Cardiac fibroblast (primary cell): ENCODE measurements around the gene GPR108.
"Not testable (repeated sequence)": the region's sequence is repeated elsewhere in the genome, so short reads cannot be mapped to it uniquely, and the experiment has no call there.

Source experiments
- DNase-seq, 2 donors: peaks; one replicate each; pipeline versions ENCODE4 v3.0.0 to v3.0.0-alpha.2; 2010; ENCODE audit warnings: low read depth in 2 of 2
- H3K4me3 ChIP-seq, 2 donors: replicated peaks in 1 of 2; 1 replicate in 1 of 2; 2 replicates in 1 of 2; pipeline ENCODE4 v1.5.1; 2011; ENCODE audit warnings: low read depth in 2 of 2, low read length in 2 of 2, mild to moderate bottlenecking in 2 of 2, moderate library complexity in 1 of 2
- CTCF ChIP-seq: IDR thresholded peaks from one replicate; pipeline ENCODE4 v1.5.1; 2011; ENCODE audit warnings: low read depth, mild to moderate bottlenecking, low read length, inconsistent platforms

GPR108 gene

DNA sequence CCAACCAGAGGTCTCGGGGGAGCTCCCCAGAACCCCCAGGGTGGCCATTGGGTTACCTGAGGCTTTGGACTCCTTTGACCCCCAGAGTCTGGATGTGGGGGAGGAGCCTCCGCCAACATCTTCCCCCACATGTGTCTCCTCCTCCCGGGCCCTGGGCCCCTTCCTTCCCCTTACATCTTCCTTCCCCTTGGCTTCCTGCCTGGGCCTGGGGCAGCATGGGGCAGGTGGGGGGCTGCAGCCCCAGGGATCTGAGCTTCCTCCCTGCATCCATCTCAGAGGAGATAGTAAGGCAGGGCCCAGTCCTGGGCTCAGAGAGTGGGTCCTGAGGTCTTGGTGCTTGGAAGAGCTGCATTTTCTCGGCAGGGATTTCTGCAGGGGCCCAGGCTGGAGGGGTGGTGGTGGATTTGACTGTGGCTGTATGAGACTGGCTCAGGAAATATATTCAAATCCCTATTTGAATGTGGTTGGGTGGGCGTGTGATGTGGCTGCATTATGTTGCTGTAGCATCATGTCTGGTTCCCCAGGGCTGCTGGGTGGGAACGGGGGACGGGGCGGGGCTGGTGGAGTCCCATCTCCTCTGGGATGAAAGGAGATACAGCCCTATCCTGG is 36.0 kb upstream of the GPR108 start:
- no peak for DNase-seq
- no peak for TF ChIP-seq CTCF
- H3K4me3 ChIP-seq = no peak overlapping the region

DNA sequence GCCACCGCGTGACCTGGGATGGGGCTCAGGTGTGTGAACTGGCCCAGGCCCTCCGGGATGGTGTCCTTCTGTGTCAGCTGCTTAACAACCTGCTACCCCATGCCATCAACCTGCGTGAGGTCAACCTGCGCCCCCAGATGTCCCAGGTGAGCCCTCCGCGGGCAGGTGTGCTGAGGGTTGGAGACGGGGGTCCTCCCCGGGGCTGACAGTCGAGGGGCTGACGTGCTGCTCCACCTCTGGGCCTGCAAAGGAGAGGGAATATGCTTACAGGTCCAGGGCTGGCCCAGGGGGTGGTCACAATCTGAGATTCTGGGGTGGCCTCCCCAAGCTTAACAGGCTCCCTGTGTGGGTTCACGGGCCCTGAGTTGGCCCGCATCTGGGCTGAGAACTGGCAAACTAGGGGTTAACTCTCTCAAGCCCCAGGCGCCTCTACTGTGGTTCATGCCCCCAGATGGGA is 35.5 kb upstream of the GPR108 start:
- DNase-seq = no peak
- TF ChIP-seq CTCF = no peak
- no peak overlapping the region for H3K4me3 ChIP-seq

- TF ChIP-seq CTCF = no peak
- DNase-seq = no peak
- H3K4me3 ChIP-seq = no peak within 1 kb of the TSS
These were observed 34.9 kb upstream of the GPR108 start, which contains the start of gene VAV1 for GRCh38 chr19:6772028-6772865. Gene VAV1 (plus strand): TSS chr19:6772708. CDS start chr19:6772808, 100 bp downstream.

DNA sequence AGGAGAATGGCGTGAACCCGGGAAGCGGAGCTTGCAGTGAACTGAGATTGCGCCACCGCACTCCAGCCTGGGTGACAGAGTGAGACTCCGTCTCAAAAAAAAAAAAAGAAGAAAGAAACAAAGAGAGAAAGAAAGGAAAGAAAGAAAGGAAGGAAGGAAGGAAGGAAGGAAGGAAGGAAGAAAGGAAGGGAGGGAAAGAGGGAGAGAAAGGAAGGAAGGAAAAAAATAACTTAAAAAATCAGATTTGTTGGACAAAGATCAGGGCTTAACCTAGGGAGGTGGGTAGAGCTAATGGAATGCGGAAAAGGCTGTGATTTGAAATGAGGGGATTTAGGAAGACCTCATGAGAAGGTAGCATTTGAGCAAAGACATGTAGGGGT is 34.3 kb upstream of the GPR108 start:
- not testable (repeated sequence) for H3K4me3 ChIP-seq, DNase-seq

DNA sequence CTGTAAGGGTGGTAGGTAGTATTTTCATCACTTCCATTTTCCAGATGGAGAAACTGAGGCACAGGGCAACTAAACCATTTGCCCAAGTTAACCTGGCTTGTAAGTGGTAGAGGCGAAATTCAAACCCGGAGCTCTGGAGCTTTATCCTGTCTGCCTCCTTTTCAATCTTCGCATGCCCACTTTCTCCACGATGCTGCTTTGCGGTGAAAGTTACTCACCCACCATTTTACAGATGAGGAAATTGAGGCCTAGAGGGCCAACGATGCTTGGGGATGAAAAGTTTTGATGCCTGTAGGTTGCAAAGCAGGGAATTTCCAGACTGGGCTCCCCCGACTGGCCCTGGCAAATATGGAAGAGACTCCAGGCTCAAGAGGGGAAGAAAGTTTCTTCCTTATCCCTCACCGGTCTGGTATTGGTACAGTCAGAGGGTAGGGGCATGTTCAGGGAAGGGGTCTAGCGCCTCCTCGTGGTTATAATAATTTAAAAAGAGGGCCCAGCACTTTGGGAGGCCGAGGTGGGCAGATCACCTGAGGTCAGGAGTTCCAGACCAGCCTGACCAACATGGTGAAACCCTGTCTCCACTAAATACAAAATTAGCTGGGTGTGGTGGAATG is 31.7 kb upstream of the GPR108 start:
- peak; percentile 27 for TF ChIP-seq CTCF
- peak; percentile 52 to 53 for DNase-seq

DNA sequence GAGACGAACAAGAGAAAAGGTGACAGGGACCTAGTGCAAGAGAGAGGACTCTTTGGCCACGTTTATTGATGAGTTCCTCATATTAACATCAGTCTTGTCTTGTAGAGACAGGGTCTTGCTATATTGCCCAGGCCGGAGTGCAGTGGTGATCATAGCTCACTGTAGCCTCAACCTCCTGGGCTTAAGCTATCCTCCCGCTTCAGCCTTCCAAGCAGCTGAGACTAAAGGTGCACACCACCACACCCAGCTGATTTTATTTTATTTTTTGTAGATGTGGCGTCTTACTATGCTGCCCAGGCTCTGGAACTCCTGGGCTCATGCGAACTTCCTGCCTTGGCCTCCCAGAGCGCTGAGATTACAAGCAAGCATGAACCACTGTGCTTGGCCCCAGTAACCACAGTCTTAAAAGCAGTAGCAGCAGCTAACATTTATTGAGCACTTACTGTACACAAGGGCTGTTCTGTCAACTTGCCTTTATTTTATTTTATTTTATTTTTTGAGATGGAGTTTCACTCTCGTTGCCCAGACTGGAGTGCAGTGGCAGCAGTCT is 30.9 kb upstream of the GPR108 start:
- TF ChIP-seq CTCF = no peak
- no peak for DNase-seq
- H3K4me3 ChIP-seq = no peak overlapping the region

More for the DNA sequence above, 31.7 kb upstream of the GPR108 start:
- H3K4me3 ChIP-seq = no peak overlapping the region
